Stimulated activated CD4-positive, alpha-beta T cell treated with anti-CD3 and anti-CD28 coated beads, Interleukin-15, amount 100 ng/mL, for 1 hour (primary cell): ENCODE measurements around the gene SPTB.

ENCODE experiments used
- DNase-seq, 2 donors: peaks; one replicate each; pipeline ENCODE4 v3.0.0-alpha.2; 2020; ENCODE audit warnings: low read depth in 1 of 2, low spot score in 1 of 2

The SPTB gene

DNA sequence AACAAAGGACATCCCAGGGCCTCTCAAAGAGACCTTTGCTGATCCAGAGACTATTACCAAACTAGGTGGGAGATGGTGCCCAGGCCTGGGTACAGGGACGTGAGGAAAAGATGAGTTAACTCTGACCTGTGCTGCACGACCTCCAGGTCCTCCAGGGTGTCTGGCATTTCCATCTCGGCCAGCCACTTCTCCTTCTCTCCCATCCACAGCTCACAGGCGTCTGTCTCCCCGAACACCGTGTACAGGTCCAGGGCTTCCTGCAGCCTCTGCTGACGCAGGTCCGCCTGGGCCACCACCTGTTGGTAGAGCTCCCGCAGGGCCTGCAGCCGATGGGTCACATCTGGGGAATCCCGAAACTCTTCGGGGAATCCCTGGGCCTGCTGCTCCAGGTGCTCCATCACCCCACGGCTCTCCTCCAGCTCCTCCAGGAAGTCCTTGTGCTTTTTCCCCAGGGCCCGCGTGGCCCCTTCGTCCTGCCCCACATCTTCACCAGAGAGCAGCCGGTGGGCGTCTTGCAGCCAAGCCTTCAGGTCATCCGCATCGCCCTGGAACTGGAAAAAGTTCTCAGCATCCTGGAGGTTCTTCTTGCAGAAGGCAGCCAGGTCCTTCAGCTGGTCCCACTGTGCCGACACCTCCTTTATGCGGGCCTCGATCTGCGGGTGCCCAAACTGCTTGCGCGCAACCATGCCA is 86.7 kb downstream of the SPTB start:
- DNase-seq, result no peak

DNA sequence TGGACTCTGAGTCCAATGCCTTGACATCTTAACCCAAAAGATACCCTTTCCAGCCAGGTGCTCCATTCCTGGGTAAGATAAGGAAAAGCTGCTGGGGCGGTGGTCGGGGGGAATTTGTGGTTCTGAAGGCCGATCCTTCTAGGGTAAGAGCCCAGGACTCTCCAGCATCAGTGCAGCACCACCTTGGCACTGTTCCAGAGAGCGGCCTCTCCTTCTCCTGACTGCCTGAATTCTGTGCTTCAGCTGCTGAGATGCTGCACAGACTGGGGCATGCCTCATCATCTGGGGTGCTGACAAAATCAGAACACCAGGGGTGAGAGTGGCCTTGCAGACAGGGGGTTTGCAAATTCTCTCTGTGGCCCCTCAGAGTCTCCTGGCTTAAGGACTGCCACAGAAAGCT is 87.5 kb downstream of the SPTB start:
- DNase-seq, result no peak

DNA sequence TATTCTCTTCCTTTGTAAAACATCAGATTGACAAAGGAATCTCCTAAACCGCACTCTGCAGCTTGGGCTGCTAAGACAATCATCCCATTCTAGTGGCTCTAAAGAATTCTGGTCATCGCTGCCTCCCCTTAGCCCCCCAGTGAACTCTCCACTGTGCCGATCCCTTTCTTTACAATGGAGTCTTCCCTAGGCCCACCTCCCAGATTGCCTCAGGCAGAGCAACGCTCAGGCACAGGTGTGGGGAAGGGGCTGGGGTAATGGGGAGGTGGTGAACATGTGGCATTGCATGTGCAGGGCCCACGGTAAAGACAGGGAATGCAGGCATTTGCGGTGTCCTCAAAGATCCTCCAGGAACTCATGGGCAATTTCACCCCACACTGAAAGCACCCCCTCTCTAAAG is 89.2 kb downstream of the SPTB start:
- no peak for DNase-seq

DNA sequence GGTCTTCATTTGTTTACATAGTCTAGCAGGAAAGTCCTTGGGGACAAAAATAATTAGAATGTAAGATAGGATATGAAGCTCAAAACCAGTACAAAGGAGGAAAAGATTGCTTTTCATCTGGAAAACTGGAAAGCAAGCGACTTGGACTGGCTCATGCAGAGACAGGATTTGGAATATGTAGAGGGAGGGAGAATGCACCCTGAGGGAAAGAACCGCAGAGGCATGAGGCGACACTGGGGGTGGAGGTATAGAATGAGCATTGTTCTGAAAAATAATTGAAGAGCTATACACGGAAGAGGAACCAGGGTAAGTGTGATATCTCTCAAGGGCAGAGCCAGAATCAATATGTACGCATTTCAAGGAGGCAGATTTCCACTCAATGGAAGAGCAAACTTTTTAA is 90.0 kb downstream of the SPTB start:
- no peak for DNase-seq

DNA sequence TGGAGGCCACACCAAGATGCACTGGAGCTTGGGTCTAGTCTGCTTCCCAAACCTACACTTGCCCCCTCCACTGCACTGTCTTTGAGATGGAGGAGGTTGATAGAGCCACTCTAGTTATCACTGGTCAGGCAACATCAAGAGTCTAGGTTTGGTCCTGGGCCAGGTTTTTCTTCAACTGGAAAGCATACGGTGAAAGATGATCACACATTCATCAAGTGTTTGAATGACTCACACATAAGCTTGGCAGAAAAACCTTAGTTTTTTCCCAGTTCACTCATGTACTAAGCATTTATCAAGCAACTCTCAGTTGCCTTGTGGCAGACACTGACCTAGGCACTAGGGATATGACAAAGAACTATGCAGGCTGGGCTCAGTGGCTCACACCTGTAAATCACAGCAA is 91.0 kb downstream of the SPTB start:
- DNase-seq, result no peak

DNA sequence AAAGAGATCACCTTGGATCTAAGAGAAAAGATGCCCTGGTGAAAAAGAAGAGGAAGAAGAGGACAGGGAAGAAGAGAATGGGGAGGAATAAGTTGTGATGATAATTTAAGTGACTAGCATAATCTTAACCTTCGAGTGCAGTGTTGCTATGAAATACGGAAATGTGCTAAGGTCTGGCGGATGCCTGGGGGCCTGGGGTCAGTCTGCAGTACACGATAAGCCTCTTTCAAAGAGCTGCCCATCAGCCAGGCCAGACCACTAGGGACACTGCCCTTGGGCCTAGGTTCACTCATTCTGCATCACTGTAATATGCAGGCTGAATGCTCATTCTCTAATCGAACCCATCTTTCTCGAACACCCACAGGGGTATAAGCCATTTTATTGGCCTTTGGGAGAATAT is 92.1 kb downstream of the SPTB start:
- no peak for DNase-seq

DNA sequence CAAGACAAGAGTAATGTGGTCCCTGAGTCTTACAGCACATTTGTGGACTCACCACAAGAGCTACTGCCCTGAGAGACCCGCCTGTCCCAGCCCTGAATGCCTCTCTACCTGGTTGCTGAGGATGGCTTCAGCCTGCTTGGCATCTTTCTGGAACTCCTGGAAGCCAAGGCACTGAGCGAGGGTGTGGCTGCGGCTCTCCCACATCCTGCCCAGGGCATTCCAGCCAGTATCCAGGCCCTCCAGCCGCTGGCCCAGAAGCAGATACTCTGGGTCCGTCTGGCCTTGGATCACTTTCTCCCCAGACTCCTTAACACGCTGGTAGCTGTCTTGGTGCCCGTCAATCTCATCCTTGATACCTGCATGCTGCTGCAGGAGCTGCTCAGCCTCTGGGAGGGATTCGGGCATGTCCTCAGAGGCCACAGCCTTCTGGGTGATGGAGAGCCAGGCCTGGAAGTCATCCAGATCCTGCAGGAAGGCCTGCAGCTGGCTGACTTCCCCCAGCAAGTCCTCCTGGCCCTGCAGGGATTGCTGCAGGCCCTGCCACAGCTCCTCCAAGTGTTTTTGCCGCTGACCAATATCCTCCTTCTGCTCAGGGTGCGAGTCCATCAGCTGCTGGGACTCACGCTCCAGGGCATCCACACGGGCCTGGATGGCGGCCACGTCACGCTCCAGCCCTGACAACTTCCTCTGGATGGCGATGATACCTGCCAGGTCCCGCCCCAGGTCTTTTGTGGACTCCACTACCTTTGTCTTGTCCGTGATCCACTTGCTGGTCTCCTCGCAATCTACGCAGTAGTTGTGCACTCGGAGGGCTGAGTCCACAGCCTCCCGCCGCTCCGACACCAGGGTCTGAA is 93.2 kb downstream of the SPTB start:
- DNase-seq, result no peak

DNA sequence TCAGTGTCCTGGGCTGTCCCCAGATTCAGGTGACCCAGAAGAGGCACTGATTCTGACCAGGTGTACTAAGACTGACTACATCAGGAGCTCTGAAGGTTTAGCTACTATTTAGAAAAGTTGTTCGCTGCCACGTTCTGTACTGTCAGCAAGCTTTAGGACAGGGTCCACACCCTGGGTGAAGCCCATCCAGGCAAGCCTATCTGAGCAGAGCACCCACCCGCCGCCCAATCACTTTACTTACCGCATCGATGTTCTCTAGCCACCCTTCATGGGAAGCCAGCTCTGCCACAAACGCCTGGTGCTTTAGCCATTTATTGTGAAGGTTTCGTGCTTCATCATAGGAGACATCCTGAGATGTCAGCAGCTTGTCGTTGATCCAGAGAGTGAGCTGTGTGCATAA is 95.7 kb downstream of the SPTB start:
- no peak for DNase-seq

DNA sequence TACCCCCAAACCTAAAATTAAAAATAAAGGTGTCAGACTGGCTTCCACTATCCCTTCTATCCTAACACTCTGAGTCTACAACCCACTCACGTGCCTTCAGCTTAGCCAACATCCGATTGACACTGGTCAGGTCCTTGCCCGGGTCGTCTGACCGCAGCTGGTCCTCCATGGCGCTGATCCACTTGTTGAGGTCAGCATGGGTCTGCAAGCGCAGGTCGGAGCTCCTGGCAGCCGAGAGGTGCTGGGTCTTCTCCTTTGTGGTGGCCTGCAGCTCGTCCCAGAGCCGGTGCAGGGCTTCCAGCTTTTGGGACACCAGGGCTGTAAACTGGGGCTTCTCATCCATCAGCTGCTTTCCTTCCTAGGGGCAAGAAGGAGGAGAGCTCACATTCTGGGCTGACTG is 97.5 kb downstream of the SPTB start:
- no peak for DNase-seq

DNA sequence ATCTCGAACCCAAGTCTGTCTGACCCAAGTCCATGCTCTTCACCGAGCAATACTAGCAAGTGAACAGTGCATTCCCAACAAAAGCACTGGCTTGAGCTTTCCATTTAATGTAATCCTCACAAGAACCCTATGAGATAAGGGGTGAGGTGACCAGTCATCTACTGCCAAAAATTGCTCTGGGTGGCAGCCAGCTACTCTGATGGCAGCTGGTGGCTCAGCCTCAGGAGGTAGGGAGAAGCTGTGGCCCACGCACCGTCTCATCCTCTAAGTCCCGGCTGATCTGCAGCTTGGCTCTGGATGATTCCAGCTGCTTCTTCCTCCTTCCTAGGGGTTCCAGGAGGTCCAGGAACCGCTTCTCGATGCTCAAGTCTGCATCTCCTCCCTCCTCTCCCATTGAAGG is 100.2 kb downstream of the SPTB start:
- DNase-seq, result no peak

DNA sequence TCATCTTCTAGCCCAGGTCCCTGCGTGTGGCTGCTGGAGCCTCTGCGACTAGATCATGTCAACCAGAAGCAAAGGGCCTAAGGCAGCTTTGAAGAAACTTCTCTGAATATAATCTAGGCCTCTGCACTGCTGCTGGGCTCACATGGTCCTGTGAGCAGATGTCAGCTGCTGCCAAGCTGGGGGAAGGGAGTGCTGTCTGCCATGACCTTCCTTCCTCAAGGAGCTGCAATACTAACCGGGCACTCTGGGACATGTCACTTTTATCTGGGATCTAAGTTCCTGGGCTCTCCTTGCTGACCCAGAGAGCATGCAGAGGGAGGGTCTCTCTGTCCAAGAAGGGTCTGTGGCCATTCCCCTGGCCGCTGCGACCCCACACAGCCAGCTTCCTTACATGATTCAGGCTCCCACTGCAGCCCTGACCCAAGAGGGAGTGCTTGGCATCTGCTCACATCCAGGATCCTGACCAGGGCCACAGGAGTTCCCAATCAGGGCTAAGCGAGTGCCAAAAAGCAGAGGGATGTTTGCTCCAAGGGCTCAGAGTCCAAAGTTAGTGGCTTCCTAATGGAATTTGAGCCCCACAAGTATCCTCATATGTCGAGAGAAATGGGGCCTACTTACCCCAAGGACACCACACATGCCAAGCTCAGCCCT is 101.5 kb downstream of the SPTB start:
- no peak for DNase-seq

DNA sequence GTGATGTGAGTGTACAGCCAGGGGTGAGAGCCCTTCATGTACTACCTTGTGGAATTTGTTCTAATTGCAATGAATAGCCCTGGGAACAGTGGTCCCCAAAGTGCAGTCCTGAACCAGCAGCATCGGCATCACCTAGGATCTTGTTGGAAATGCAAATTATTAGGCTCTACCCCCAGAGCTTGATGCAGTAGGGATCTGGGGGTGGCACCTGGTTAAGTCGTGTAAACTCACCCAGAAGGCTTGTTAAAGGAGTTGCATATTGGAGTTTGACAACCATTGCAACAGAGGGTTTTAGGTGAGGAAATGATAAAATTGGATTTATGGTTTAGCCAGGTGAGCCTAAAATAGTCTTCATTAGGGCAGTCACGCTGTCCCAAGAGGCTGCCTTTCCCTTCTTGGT is 102.2 kb downstream of the SPTB start:
- no peak for DNase-seq

DNA sequence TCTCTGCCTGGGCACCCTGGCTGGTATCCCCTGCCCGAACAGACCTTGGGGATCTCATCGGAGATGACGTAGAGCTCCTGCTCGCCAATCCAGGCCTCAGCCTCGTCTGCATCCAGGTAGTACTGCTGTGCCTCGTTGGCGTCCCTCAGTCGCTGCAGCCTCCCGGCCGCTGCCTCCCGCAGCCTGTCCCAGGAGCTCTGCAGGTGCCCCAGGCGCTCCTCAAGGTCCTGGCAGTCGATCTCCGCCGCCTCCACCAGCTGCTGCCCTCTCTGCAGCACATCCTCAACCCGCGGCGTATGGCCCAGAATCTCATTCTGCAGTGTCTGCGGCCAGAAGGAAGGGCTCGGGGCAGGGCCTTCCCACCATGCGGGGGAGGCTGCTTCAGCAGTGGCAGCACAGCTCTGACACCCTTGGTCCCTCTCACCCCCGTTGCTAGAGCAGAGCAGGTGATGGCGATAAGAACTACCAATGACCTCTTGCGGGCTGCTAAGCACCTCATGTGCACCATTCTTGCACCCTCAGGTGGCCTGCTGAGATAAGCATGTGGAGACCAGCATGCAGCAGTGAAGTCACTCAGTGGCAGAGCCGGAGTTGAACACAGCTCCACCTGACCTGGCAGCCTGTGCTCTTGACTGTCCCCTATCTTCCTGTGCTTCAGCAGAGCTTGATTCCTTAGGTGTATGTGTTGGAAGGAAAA is 104.5 kb downstream of the SPTB start:
- no peak for DNase-seq

DNA sequence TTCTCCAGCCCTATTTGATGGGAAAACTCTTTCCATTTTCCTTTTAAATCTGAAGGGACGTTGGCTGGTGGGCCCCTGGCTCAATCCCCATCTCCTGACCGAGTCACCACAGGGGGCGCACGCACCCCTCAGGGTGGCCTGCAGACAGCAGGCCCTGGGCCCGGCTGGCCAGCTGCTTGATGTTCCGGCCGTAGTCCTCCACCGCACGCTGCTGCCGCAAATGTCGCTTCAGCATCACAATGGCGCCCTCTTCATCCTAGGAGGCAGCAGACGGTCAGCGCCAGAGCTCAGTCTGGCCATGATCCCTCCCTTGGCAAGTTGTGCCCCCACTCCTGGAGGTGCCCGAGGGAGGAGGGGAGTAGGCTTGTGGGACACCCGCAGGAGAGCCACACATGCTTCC is 105.4 kb downstream of the SPTB start:
- DNase-seq, result no peak

DNA sequence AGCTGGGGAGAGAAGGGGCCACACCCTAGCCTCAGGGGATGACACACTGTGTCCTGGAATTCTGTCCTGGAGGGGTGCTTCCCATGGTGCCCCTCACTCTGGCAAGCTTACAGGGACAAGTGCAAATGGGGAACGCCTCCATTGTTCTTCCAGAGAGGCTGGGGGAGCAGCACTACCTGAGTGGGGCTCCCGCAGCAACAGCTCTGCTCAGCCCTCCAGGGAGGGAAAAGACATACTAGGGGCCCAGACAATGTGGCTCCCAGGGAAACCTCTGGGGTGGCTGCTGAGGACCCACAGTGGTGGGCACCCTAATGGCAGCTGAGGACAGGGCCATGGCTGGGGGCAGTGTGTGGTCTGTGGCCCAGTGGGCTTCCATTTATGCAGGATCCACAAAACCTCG is 106.1 kb downstream of the SPTB start:
- no peak for DNase-seq

DNA sequence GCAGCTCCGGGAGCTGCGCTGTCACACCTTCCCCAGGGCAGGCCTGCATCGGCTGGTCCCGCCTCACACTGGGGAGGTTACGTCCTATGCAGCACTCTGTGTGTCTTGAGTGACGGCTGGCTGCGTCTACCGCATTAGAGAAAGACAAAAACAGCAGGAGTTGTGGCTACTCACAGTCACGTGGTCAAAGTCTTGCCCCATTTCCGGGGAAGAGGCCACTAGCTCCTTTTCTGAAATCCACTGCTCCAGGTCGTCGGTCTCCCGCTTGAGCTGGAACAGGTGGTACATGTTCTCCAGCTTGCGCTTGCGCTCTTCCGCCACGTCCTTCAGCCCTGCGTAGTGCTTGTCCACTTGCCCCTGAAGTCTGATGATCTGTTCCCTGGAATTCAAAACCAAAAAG is 106.7 kb downstream of the SPTB start:
- DNase-seq, result no peak

DNA sequence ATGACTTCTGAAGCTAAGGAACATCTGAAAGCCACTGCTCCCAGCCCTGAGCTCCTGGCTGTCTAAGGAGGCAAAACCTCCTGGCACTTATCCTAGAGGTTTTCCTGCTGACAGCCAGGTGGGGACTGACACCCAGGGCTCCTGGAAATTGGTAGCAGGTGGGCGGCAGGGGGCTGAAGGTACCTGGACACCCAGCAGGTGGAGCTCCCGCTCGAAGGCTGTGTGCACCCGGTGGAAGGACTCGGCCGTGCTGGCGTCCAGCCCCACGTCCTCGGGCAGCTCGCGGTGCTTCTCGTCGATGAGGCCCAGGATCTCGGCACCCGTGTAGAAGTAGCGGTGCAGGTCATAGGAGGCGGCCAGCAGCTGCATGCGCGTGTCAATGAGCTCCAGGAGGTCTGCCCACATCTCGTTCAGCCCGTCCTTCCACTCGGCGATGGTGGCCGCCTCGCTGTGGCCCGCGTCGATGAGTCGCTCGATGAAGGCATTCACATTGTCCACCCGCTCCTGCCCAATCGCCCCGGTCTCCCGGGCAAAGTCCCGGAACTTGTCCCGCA is 107.2 kb downstream of the SPTB start:
- DNase-seq, result no peak

DNA sequence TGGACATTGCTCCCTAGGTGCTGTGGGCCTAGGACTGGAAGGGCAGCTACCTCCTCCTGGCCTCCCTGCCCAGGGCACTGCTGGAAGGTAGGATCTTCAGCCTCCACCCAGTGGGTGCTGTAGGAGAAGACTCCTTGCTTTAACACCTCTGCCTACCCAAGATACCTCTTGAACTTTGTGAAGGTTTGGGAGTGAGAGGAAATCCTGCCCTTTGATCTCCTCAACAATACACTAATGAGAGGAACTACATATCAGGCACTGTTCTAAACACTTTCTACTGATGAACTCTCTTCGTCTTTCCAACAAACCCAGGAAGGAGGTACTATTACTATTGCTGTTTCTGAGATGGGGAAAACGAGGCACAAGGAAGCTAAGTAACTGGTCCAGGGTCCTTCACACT is 108.5 kb downstream of the SPTB start:
- DNase-seq, result no peak

DNA sequence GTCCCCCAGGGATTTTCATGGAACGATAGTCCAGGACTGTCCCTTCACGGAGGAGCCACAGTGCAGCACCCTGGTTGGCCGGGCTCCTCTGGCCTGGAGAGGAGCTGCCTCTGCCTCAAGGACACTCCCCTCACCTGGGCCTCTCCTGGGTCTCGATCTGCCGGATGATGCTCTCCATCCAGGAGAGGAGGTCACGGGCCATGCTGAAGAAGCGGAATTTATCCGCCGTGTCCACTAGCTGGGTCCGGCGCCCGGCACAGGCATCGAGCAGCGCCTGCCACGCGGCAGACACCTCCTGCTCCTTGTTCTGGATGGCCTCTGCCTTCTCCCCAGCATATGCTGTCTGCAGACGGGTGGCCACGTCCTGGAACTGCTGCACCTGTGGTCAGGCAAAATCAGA is 109.0 kb downstream of the SPTB start:
- no peak for DNase-seq

DNA sequence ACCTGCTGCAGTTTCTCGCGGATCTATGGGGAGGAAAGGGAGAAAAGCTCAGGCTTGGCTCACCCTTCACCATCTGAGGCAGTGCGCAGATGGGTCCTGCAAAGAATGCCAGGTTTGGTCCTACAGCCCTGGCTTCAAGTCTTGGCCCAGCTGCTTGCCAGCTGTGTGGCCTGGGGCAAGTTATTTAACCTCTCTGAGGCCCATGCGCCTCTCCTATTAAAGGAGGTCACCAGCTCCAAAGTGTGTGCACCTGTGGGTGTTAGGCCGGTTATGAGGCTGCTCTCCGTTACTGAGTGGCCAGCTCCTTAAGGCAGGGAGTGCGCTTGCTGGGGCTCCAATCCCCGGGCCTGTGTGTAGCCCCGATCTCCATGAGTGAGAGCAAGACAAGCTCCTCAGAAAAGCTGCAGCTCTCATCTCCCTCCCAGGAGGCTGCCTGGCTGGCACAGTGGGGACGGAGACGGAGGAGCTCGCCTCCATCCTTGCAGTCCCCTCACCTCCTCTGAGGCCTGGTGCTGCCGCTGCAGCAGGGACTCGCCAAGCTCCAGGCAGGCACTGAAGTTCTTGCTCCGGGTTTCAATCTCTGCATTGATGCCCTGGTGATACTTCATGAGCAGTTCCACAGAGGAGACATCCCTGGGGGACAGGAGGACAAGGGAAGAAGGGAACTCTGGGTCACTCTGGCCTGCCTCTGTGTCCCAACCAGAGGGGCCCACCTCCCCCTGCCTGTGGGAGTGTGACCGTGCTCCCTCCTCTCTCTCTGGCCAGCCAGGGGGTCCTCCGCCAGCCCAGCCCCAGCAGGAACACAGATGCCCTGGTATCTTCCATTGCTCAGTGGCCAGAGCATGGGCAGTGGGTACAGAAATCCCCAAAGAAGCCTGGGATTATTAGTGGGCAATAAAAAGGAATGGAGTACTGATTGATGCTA is 110.3 kb downstream of the SPTB start:
- no peak for DNase-seq
